Measurements from ENCODE around the gene PIGL. TPM values are rescaled to one million over a fixed set of nuclear protein-coding genes. Genes with fewer than 3 reads are reported as not detected.

The PIGL gene
- total RNA-seq, 1 experiment from 2014 or later: 44.1 TPM

DNA sequence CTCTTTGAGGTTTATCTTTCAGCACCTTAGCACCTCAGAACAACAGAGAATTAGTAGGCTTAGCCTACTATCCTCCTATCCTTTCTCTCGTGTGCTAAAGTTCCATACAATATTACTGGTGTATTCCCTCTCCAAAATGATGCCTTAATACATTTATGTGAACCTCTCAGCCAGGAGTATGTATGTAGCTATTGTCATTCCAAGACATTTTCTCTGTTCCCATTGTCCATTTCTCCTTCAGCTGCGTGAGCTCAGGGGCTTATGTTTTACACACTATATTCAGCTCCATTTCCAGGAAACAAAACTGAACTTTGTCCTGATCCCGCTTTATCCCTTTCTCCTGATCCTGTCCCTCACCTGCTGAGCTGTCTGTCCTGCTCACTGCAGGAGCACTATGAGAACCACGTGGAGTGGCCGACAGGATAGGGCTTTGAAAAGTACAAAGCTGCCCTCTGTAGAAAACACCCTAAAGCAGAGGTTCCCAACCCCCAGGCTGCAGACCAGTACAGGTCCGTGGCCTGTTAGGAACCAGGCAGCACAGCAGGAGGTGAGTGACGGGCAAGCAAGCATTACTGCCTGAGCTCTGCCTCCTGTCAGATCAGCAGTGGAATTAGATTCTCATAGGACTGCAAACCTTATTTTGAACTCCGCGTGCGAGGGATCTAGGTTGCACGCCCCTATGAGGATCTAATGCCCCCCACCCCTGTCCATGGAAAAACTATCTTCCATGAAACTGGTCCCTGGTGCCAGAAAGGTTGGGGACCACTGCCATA is 80.5 kb downstream of the PIGL start:
- TF ChIP-seq ELF4 (CRISPR knock-in tag; IDR thresholded peaks at IDR 0.05; ENCODE audit: low read depth) (no peak), RELA (CRISPR knock-in tag; IDR thresholded peaks at IDR 0.05; ENCODE audit: borderline replicate concordance) (no peak), ATF1 (CRISPR knock-in tag; IDR thresholded peaks at IDR 0.05) (no peak), ZNF423 (CRISPR knock-in tag; IDR thresholded peaks at IDR 0.05) (no peak), HMGA2 (CRISPR knock-in tag; IDR thresholded peaks at IDR 0.05) (no peak), PRRX2 (CRISPR knock-in tag; IDR thresholded peaks at IDR 0.05) (no peak), EMX1 (CRISPR knock-in tag; IDR thresholded peaks at IDR 0.05) (no peak)
- TF ChIP-seq, protein P1, sequence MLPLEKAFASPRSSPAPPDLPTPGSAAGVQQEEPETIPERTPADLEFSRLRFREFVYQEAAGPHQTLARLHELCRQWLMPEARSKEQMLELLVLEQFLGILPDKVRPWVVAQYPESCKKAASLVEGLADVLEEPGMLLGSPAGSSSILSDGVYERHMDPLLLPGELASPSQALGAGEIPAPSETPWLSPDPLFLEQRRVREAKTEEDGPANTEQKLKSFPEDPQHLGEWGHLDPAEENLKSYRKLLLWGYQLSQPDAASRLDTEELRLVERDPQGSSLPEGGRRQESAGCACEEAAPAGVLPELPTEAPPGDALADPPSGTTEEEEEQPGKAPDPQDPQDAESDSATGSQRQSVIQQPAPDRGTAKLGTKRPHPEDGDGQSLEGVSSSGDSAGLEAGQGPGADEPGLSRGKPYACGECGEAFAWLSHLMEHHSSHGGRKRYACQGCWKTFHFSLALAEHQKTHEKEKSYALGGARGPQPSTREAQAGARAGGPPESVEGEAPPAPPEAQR (CRISPR knock-in tag; IDR thresholded peaks at IDR 0.05): no peak
- TF ChIP-seq, protein P2, sequence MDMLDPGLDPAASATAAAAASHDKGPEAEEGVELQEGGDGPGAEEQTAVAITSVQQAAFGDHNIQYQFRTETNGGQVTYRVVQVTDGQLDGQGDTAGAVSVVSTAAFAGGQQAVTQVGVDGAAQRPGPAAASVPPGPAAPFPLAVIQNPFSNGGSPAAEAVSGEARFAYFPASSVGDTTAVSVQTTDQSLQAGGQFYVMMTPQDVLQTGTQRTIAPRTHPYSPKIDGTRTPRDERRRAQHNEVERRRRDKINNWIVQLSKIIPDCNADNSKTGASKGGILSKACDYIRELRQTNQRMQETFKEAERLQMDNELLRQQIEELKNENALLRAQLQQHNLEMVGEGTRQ (CRISPR knock-in tag; IDR thresholded peaks at IDR 0.05): no peak
- no peak overlapping the region for H3K27ac Mint-ChIP-seq
- CTCF ChIA-PET: interaction anchor here (0.9 to 2.1 kb wide), 2 partner anchors 12 to 66 kb away, joined by 5 read pairs; no protein-coding TSS in a partner anchor
- POLR2A ChIA-PET: no interaction called here
- peaks cover 7% of the 10 kb centered on the region for H3K4me1 Mint-ChIP-seq
- ATAC-seq: peak; percentile 47
- no peaks in the 10 kb centered on the region for H3K9me3 Mint-ChIP-seq
- DNase-seq (ENCODE audit: low spot score): peak; percentile 41
- H3K36me3 Mint-ChIP-seq: peaks cover 6% of the 10 kb centered on the region; the same call in 1 of the 2 replicates
- H3K27me3 Mint-ChIP-seq (ENCODE audit: low read depth): no peaks in the 10 kb centered on the region
- no peak overlapping the region for H3K4me3 Mint-ChIP-seq

DNA sequence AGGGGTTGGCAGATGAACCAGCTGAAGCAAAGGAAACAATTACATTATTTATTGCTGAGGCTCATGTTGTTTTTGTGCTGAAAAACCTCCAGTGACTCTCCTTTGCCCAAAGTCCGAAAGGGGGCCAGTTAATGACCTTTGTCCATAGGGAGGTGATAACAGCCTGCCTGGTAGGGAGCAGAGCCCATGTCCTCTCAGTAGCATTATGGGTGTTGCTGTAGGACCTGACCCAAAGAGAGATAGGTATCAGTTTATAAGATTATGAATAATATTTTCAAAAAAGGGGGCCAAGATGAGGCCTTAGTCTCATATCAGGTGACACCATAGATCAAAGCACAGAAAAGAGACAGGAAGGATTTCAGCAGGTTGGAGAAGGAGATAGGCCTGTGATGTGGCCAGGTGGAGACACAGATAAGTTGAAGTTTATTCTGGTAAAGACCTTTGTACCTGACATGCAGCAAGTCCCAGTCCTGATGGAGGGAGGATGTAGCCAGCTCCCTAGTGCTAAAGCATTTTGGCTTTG is 81.2 kb downstream of the PIGL start:
- H3K27ac Mint-ChIP-seq: no peak overlapping the region
- DNase-seq (ENCODE audit: low spot score) (no peak), ATAC-seq (no peak)
- POLR2A ChIA-PET: no interaction called here
- no peaks in the 10 kb centered on the region for H3K9me3 Mint-ChIP-seq
- H3K4me3 Mint-ChIP-seq: no peak overlapping the region
- CTCF ChIA-PET: interaction anchor here (2.1 kb wide), 1 partner anchor 65 kb away, joined by 5 read pairs; no protein-coding TSS in a partner anchor
- no peaks in the 10 kb centered on the region for H3K27me3 Mint-ChIP-seq (ENCODE audit: low read depth)
- no peak for TF ChIP-seq NR1H2 (CRISPR knock-in tag; IDR thresholded peaks at IDR 0.05)
- 0 out of 2 replicates have a peak, but pooled peaks have one; percentile 30 for TF ChIP-seq GABPB1 (CRISPR knock-in tag; IDR thresholded peaks at IDR 0.05)
- TF ChIP-seq, protein P3, sequence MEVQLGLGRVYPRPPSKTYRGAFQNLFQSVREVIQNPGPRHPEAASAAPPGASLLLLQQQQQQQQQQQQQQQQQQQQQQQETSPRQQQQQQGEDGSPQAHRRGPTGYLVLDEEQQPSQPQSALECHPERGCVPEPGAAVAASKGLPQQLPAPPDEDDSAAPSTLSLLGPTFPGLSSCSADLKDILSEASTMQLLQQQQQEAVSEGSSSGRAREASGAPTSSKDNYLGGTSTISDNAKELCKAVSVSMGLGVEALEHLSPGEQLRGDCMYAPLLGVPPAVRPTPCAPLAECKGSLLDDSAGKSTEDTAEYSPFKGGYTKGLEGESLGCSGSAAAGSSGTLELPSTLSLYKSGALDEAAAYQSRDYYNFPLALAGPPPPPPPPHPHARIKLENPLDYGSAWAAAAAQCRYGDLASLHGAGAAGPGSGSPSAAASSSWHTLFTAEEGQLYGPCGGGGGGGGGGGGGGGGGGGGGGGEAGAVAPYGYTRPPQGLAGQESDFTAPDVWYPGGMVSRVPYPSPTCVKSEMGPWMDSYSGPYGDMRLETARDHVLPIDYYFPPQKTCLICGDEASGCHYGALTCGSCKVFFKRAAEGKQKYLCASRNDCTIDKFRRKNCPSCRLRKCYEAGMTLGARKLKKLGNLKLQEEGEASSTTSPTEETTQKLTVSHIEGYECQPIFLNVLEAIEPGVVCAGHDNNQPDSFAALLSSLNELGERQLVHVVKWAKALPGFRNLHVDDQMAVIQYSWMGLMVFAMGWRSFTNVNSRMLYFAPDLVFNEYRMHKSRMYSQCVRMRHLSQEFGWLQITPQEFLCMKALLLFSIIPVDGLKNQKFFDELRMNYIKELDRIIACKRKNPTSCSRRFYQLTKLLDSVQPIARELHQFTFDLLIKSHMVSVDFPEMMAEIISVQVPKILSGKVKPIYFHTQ (CRISPR knock-in tag; IDR thresholded peaks at IDR 0.05): no peak
- no peak for TF ChIP-seq ESRRA (CRISPR knock-in tag; IDR thresholded peaks at IDR 0.05; ENCODE audit: borderline replicate concordance)
- peaks cover 7% of the 10 kb centered on the region for H3K4me1 Mint-ChIP-seq
- H3K36me3 Mint-ChIP-seq: peaks cover 6% of the 10 kb centered on the region; the same call in 1 of the 2 replicates

DNA sequence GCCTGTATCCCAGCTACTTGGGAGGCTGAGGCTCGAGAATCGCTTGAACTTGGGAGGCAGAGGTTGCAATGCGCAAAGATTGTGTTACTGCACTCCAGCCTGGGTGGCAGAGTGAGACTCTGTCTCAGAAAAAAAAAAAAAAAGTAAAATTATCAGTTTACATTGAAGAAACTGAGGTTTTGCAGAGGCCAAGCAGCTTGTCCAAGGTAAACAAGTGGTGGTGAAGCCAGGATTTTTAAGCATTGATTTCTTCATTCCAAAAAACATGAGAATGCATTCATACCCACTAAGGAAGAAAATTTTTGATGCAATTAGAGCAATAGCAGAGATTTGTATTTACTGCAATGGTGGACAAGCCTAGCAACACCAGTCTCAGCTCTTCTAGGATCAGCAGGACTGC is 83.5 kb downstream of the PIGL start:
- Mint-ChIP-seq H3K27ac (no peak overlapping the region), H3K27me3 (ENCODE audit: low read depth) (no peaks in the 10 kb centered on the region), H3K4me1 (peaks cover 7% of the 10 kb centered on the region), H3K4me3 (no peak overlapping the region), H3K9me3 (no peaks in the 10 kb centered on the region), H3K36me3 (peaks cover 6% of the 10 kb centered on the region; the same call in 1 of the 2 replicates)
- no peak for DNase-seq (ENCODE audit: low spot score)
- POLR2A ChIA-PET: no interaction called here
- CTCF ChIA-PET: interaction anchor here (0.7 to 1.2 kb wide), 2 partner anchors 56 to 63 kb away, joined by 3 read pairs; no protein-coding TSS in a partner anchor
- ATAC-seq: no peak
- TF ChIP-seq, protein P2 (CRISPR knock-in tag; IDR thresholded peaks at IDR 0.05): no peak
- TF ChIP-seq IRF2 (CRISPR knock-in tag; IDR thresholded peaks at IDR 0.05; ENCODE audit: borderline replicate concordance, low read depth) (no peak), CBFB (CRISPR knock-in tag; IDR thresholded peaks at IDR 0.05; ENCODE audit: low read depth) (no peak), CREB1 (CRISPR knock-in tag; IDR thresholded peaks at IDR 0.05) (no peak), MYBL2 (CRISPR knock-in tag; IDR thresholded peaks at IDR 0.05) (no peak), FOXJ3 (CRISPR knock-in tag; IDR thresholded peaks at IDR 0.05; ENCODE audit: borderline replicate concordance) (no peak)
- TF ChIP-seq, protein P4, sequence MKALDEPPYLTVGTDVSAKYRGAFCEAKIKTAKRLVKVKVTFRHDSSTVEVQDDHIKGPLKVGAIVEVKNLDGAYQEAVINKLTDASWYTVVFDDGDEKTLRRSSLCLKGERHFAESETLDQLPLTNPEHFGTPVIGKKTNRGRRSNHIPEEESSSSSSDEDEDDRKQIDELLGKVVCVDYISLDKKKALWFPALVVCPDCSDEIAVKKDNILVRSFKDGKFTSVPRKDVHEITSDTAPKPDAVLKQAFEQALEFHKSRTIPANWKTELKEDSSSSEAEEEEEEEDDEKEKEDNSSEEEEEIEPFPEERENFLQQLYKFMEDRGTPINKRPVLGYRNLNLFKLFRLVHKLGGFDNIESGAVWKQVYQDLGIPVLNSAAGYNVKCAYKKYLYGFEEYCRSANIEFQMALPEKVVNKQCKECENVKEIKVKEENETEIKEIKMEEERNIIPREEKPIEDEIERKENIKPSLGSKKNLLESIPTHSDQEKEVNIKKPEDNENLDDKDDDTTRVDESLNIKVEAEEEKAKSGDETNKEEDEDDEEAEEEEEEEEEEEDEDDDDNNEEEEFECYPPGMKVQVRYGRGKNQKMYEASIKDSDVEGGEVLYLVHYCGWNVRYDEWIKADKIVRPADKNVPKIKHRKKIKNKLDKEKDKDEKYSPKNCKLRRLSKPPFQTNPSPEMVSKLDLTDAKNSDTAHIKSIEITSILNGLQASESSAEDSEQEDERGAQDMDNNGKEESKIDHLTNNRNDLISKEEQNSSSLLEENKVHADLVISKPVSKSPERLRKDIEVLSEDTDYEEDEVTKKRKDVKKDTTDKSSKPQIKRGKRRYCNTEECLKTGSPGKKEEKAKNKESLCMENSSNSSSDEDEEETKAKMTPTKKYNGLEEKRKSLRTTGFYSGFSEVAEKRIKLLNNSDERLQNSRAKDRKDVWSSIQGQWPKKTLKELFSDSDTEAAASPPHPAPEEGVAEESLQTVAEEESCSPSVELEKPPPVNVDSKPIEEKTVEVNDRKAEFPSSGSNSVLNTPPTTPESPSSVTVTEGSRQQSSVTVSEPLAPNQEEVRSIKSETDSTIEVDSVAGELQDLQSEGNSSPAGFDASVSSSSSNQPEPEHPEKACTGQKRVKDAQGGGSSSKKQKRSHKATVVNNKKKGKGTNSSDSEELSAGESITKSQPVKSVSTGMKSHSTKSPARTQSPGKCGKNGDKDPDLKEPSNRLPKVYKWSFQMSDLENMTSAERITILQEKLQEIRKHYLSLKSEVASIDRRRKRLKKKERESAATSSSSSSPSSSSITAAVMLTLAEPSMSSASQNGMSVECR (CRISPR knock-in tag; IDR thresholded peaks at IDR 0.05; ENCODE audit: borderline replicate concordance): no peak
- TF ChIP-seq, protein P1 (CRISPR knock-in tag; IDR thresholded peaks at IDR 0.05): no peak

All from WTC11 (cell line).